DOHH2 (cell line): Measurements from ENCODE around the gene PPIL1.

Source experiments
- H3F3A ChIP-seq: fragments of 200-600 bp; sonication (generic), shearing (Covaris generic); 2 replicates; pipeline ENCODE4 v1.6.0; 2016; ENCODE audit warnings: antibody characterized with exemption, mild to moderate bottlenecking; ENCODE audit not compliant: control insufficient read depth, insufficient read depth
- H3K27ac ChIP-seq: fragments of 200-600 bp; sonication (generic); 2 replicates; pipeline ENCODE4 v1.5.1; 2014; ENCODE audit warnings: low read depth, mild to moderate bottlenecking, low read length, moderate library complexity
- H3K27me3 ChIP-seq: fragments of 200-600 bp; sonication (generic); 2 replicates; pipeline ENCODE4 v1.6.1; 2014; ENCODE audit warnings: mild to moderate bottlenecking, low read length, mixed read lengths; ENCODE audit not compliant: control insufficient read depth
- H3K36me3 ChIP-seq: fragments of 200-600 bp; sonication (generic); 2 replicates; pipeline ENCODE4 v1.6.1; 2014; ENCODE audit warnings: mild to moderate bottlenecking, low read length, moderate library complexity, mixed read lengths; ENCODE audit not compliant: control insufficient read depth
- H3K4me1 ChIP-seq: fragments of 200-600 bp; sonication (generic); 2 replicates; pipeline ENCODE4 v1.6.1; 2014; ENCODE audit warnings: mild to moderate bottlenecking, low read length, mixed read lengths; ENCODE audit not compliant: control insufficient read depth
- H3K4me2 ChIP-seq: fragments of 200-600 bp; sonication (generic); 2 replicates; pipeline ENCODE4 v1.6.0; 2014; ENCODE audit warnings: mild to moderate bottlenecking, low read length, moderate library complexity
- H3K4me3 ChIP-seq: fragments of 200-600 bp; sonication (generic); 2 replicates; pipeline ENCODE4 v1.5.1; 2014; ENCODE audit warnings: mild to moderate bottlenecking, low read length, mixed read lengths
- H3K79me2 ChIP-seq: fragments of 200-600 bp; sonication (generic); 2 replicates; pipeline ENCODE4 v1.6.1; 2014; ENCODE audit warnings: mild to moderate bottlenecking, low read length, mixed read lengths; ENCODE audit not compliant: control insufficient read depth
- H3K9me2 ChIP-seq: fragments of 200-600 bp; sonication (generic); replicated peaks from 2 replicates; pipeline ENCODE4 v1.6.1; 2014; ENCODE audit warnings: mild to moderate bottlenecking, low read length, mixed read lengths; ENCODE audit not compliant: control insufficient read depth
- H3K9me3 ChIP-seq: fragments of 200-600 bp; sonication (generic); 2 replicates; pipeline ENCODE4 v1.6.1; 2014; ENCODE audit warnings: antibody characterized with exemption, low read length, mixed read lengths; ENCODE audit not compliant: control insufficient read depth, insufficient read depth
- H4K20me1 ChIP-seq: fragments of 200-600 bp; sonication (generic); 2 replicates; pipeline ENCODE4 v1.6.0; 2014; ENCODE audit warnings: low read depth, mild to moderate bottlenecking, antibody characterized with exemption, low read length, moderate library complexity; ENCODE audit not compliant: control insufficient read depth, insufficient read depth
- CTCF ChIP-seq: fragments of 200-600 bp; sonication (generic); IDR thresholded peaks from one replicate; pipeline ENCODE4 v1.5.1; 2014; ENCODE audit warnings: antibody characterized with exemption, mild to moderate bottlenecking, low read depth, low read length; ENCODE audit not compliant: poor library complexity, severe bottlenecking
- EZH2phosphoT487 ChIP-seq: fragments of 200-600 bp; sonication (generic); IDR thresholded peaks from 2 replicates; pipeline ENCODE4 v1.6.1; 2017; ENCODE audit warnings: borderline replicate concordance, mild to moderate bottlenecking, antibody characterized with exemption, low read length, moderate library complexity, mixed read lengths

Gene PPIL1

DNA sequence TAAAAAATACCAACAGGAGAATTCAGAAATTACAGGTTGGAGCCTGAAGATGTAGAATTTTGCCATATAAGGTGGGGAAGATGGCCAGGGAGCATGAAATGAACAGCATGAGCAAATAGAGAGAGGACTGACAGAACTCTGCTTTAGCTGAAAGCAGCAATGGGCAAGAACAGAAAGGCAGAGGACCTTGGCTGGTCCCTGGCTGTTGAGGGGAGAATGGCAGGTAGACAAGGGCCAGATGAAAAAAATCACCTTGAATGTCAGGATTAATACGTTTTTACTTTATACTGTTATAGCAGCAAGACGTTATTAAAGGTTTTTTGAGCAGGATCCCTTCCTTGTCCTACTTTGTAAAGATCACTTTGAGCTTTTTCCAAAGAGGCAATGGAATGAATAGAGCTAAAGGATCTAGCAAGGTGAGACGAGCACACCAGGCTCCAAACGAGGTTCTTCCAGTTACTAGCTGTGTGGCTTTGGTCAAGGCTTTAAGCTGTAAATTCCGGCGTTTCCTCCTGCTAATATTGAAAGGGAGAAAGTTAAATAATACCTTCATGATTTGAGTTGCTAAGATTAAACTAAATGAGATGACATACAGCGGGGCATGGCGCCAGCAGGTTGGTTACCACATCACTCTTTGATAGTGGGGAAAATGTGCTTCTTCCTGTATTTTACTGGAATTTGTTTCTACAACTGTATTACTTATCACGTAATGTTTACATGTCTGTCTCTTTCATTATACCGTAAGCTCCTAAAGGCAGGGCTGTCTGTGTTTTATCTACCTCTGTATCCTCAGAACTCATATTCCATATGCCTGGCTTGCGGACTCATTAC is 776 bp downstream of the PPIL1 start:
- Histone ChIP-seq H3K36me3 (peaks cover 40% of the 10 kb centered on the region), H3K4me2 (peak overlapping the region; percentile 70), H3K4me1 (peaks cover 27% of the 10 kb centered on the region), H3K79me2 (peaks cover 55% of the 10 kb centered on the region), H3K9me3 (no peaks in the 10 kb centered on the region), H3K27ac (peak overlapping the region; percentile 71), H4K20me1 (no peaks in the 10 kb centered on the region), H3K9me2 (no peaks in the 10 kb centered on the region), H3K27me3 (no peaks in the 10 kb centered on the region), H3F3A (no peaks in the 10 kb centered on the region), H3K4me3 (peak overlapping the region; percentile 86)
- no peak for TF ChIP-seq EZH2phosphoT487
- TF ChIP-seq CTCF = peak; percentile 13

GRCh38 chr6:36873115-36873514 is 1.5 kb downstream of the PPIL1 start:
- Histone ChIP-seq H3K4me2 (peak overlapping the region; percentile 70), H3K27me3 (no peaks in the 10 kb centered on the region), H3K79me2 (peaks cover 62% of the 10 kb centered on the region), H3K4me1 (peaks cover 27% of the 10 kb centered on the region), H3K9me2 (no peaks in the 10 kb centered on the region), H3K36me3 (peaks cover 46% of the 10 kb centered on the region), H4K20me1 (no peaks in the 10 kb centered on the region), H3K4me3 (peak overlapping the region; percentile 86), H3K27ac (no peak overlapping the region), H3F3A (no peaks in the 10 kb centered on the region), H3K9me3 (no peaks in the 10 kb centered on the region)
- TF ChIP-seq CTCF (no peak), EZH2phosphoT487 (no peak)

DNA sequence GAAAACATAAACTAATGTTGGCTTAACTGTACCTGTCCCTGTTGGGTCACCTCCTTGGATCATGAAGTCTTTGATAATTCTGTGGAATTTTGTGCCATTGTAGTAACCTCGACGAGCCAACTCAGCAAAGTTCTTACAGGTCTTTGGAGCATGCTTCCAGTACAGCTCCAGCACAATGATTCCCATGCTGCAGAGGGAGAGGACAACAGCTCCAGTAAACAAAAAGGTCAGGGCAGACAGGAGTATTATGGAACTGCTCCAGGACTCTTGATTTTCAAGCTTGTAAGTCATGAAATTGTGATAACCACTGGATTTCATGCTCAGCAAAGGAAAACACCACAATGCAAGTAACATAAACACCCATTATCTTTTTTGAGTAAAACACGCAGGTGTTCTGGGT is 2.9 kb downstream of the PPIL1 start:
- Histone ChIP-seq H3K9me2 (no peaks in the 10 kb centered on the region), H3K4me3 (no peak overlapping the region), H3K4me2 (no peak overlapping the region), H3K79me2 (peaks cover 76% of the 10 kb centered on the region), H3K9me3 (no peaks in the 10 kb centered on the region), H3F3A (no peaks in the 10 kb centered on the region), H3K36me3 (peaks cover 60% of the 10 kb centered on the region), H3K27ac (no peak overlapping the region), H3K4me1 (peaks cover 29% of the 10 kb centered on the region), H3K27me3 (no peaks in the 10 kb centered on the region), H4K20me1 (peaks cover 3% of the 10 kb centered on the region; the same call in 1 of the 2 replicates)
- TF ChIP-seq CTCF (no peak), EZH2phosphoT487 (no peak)
